Esophagus squamous epithelium (tissue), 5 donors: ENCODE measurements around the gene COG2. TPM values are rescaled to one million over a fixed set of nuclear protein-coding genes. Genes with fewer than 3 reads are reported as not detected.

Experiments
- DNase-seq: peaks from one replicate; lab custom pipeline; 2025; lab: John Stamatoyannopoulos, UW
- H3K27ac ChIP-seq, 4 donors: fragments of 200-600 bp; sonication (generic); one replicate each; pipeline ENCODE4 v1.5.1; 2016 to 2019; ENCODE audit warnings: mild to moderate bottlenecking in 1 of 4
- H3K27me3 ChIP-seq, 4 donors: fragments of 200-600 bp; sonication (generic); 1 replicate in 3 of 4; 2 replicates in 1 of 4; pipeline versions ENCODE4 v1.5.1 to v1.6.0; 2017 to 2021; ENCODE audit warnings: antibody characterized with exemption in 1 of 4
- H3K36me3 ChIP-seq, 3 donors: fragments of 200-600 bp; sonication (generic); one replicate each; pipeline ENCODE4 v1.5.1; 2016 to 2019
- H3K4me1 ChIP-seq, 3 donors: fragments of 200-600 bp; sonication (generic); one replicate each; pipeline ENCODE4 v1.5.1; 2017 to 2019
- H3K4me3 ChIP-seq, 4 donors: fragments of 200-600 bp; sonication (generic); 1 replicate in 3 of 4; 2 replicates in 1 of 4; pipeline ENCODE4 v1.5.1; 2016 to 2019; ENCODE audit warnings: mild to moderate bottlenecking in 2 of 4, moderate library complexity in 1 of 4
- H3K9me3 ChIP-seq, 3 donors: fragments of 200-600 bp; sonication (generic); one replicate each; pipeline ENCODE4 v1.5.1; 2016 to 2019
- POLR2A ChIP-seq, 4 donors: fragments of 450-650 bp; IDR thresholded peaks; one replicate each; pipeline ENCODE4 v1.6.1; 2017; ENCODE audit warnings: antibody characterized with exemption in 4 of 4, mild to moderate bottlenecking in 4 of 4, moderate library complexity in 3 of 4
- WGBS, 2 donors: methylation state at CpG; one replicate each; pipeline ENCODE4 v1.1.5; 2018; 5-methylcytosine and 5-hydroxymethylcytosine counted together
- intact Hi-C: fragments of 100-400 bp; cut with DNase I; formaldehyde crosslinking; loops from one replicate; pipeline ENCODE4 v1.15.0; 2022
- total RNA-seq, 4 donors: library from RNA; depleted of rRNA; stranded (reverse); fragments of >200 nt; gene quantifications; one replicate each; pipeline ENCODE4 v1.1.0, GENCODE V29; 2016
- TF ChIP-seq, protein P1 (sequence below), 6 experiments: fragments of 450-650 bp in 4 of 6; fragments of 200-600 bp in 2 of 6; sonication (generic) in 2 of 6; IDR thresholded peaks; one replicate each; pipeline ENCODE4 v1.5.1; 2016 to 2019; ENCODE audit warnings: antibody characterized with exemption in 6 of 6, mild to moderate bottlenecking in 4 of 6, moderate library complexity in 4 of 6
- donor health status: DM: yes; HTN: yes; CAD: no.

The COG2 gene
- total RNA-seq, 4 donors from 2014 or later = 12.7 to 27.7 (median 18.5) TPM

DNA sequence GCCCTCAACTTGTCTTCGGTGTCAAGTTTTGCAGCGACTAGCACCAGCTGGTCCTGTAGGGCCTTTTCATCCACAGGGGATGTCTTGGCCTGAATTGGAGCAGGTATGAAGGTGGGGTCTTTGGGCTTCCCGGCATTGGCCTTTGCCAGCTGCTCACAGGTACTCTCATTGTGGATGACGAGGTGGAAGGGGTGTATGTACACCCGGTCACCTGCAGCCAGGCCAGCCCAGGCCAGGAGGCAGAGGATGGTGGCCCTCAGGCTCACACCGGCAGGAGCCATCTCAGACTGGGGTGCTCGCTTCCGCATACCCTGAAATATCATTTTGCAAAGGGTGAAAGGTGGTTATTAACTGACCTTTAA is 68.2 kb downstream of the COG2 start:
- TF ChIP-seq POLR2A (IDR thresholded peaks at IDR 0.05) = no peak
- intact Hi-C loops = no loop called here
- no peaks in the 10 kb centered on the region for H3K36me3 ChIP-seq
- H3K9me3 ChIP-seq = no peaks in the 10 kb centered on the region
- H3K27ac ChIP-seq = no peak overlapping the region
- no peak for DNase-seq
- WGBS, 2 donors = 76 to 95% methylated on average over 4 to 6 of the region's 8 CpGs
- H3K27me3 ChIP-seq = peaks cover 0 to 11% (median 0%) of the 10 kb centered on the region in 4 donors
- H3K4me3 ChIP-seq = no peak overlapping the region
- peaks cover 0 to 13% (median 3%) of the 10 kb centered on the region in 3 donors for H3K4me1 ChIP-seq

DNA sequence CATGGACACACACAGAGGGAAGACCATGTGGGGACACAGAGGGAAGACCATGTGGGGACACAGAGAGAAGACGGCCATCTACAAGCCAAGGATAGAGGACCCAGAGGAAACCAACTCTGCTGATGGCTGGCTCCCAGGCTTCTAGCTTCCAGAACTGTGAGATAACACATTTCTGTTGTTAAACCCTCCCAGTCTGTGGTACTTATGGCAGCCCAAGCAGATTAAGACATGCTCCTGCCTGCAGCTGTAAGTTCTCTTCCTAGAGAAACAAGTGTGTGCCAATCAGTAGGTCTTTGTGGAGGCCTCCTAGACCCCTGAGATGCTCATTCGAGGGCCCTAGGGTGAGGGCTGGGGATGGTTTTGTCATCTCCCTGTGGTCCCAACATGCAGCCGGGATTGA is 69.0 kb downstream of the COG2 start:
- Histone ChIP-seq H3K27me3 (peaks cover 0 to 11% (median 0%) of the 10 kb centered on the region in 4 donors), H3K27ac (no peak overlapping the region), H3K4me1 (peaks cover 0 to 13% (median 3%) of the 10 kb centered on the region in 3 donors), H3K9me3 (no peaks in the 10 kb centered on the region), H3K36me3 (no peaks in the 10 kb centered on the region), H3K4me3 (no peak overlapping the region)
- no peak for TF ChIP-seq POLR2A (IDR thresholded peaks at IDR 0.05)
- TF ChIP-seq, protein P1, sequence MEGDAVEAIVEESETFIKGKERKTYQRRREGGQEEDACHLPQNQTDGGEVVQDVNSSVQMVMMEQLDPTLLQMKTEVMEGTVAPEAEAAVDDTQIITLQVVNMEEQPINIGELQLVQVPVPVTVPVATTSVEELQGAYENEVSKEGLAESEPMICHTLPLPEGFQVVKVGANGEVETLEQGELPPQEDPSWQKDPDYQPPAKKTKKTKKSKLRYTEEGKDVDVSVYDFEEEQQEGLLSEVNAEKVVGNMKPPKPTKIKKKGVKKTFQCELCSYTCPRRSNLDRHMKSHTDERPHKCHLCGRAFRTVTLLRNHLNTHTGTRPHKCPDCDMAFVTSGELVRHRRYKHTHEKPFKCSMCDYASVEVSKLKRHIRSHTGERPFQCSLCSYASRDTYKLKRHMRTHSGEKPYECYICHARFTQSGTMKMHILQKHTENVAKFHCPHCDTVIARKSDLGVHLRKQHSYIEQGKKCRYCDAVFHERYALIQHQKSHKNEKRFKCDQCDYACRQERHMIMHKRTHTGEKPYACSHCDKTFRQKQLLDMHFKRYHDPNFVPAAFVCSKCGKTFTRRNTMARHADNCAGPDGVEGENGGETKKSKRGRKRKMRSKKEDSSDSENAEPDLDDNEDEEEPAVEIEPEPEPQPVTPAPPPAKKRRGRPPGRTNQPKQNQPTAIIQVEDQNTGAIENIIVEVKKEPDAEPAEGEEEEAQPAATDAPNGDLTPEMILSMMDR (IDR thresholded peaks at IDR 0.05) = no peak
- DNase-seq = no peak
- WGBS, 2 donors = 61 to 87% methylated on average over 3 of the region's 3 CpGs
- intact Hi-C loops = no loop called here

DNA sequence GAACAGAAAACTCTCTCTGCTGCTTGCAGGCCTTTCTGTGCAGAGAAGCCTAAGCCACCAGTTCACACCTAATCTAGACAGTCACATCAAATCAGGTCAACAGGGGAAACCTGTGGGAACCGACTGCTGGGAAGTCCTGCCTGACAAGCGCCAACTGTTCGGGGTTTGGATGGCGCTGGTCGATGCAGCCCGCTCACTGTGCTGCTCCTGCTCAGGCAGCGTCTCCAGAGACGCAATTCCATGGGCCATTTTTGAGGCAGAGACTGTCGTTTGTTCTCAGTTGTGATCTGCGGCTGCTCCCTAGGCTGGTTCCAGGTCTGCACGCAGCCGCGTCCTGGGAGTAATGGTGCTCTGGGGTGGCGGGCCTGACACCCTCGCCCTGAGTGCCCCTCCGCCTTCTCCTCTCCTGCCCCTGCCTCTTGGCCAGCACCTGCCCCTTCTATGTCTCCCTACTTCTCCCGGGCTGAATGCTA is 70.2 kb downstream of the COG2 start:
- Histone ChIP-seq H3K4me1 (peaks cover 0 to 13% (median 3%) of the 10 kb centered on the region in 3 donors), H3K4me3 (no peak overlapping the region), H3K27me3 (peaks cover 0 to 8% (median 0%) of the 10 kb centered on the region in 4 donors), H3K36me3 (no peaks in the 10 kb centered on the region), H3K9me3 (no peaks in the 10 kb centered on the region), H3K27ac (no peak overlapping the region)
- intact Hi-C loops = no loop called here
- TF ChIP-seq, protein P1 (IDR thresholded peaks at IDR 0.05) = no peak
- no peak for TF ChIP-seq POLR2A (IDR thresholded peaks at IDR 0.05)
- no peak for DNase-seq
- 90 to 97% methylated on average over 7 to 10 of the region's 17 CpGs for WGBS, 2 donors

DNA sequence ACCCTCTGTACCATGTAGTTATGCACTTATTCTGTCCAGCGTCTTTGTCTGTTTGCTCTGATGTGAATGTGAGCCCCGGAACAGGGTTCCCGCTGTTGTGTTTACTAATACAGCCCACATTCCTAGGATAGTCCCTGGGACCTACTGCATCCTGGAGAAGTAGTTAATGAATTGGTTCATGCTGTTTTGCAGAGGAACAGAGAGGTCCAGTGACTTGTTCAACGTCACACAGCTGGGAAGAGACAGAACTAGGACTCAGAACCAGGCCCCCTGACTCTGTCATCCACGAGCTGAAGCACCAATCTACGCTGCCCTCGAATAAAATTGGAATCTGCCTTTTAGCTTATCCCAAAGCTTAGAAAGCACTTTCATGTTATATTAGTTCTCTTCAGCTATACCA is 70.9 kb downstream of the COG2 start:
- H3K4me1 ChIP-seq = peaks cover 0 to 13% (median 3%) of the 10 kb centered on the region in 3 donors
- no peak for DNase-seq
- H3K9me3 ChIP-seq = no peaks in the 10 kb centered on the region
- intact Hi-C loops = no loop called here
- no peak overlapping the region for H3K4me3 ChIP-seq
- H3K27ac ChIP-seq = no peak overlapping the region
- H3K36me3 ChIP-seq = no peaks in the 10 kb centered on the region
- H3K27me3 ChIP-seq = peaks cover 0 to 4% (median 0%) of the 10 kb centered on the region in 4 donors
- WGBS, 2 donors = 73 to 81% methylated on average over 7 of the region's 7 CpGs
- TF ChIP-seq POLR2A (IDR thresholded peaks at IDR 0.05) = no peak
- TF ChIP-seq, protein P1 (IDR thresholded peaks at IDR 0.05) = no peak

DNA sequence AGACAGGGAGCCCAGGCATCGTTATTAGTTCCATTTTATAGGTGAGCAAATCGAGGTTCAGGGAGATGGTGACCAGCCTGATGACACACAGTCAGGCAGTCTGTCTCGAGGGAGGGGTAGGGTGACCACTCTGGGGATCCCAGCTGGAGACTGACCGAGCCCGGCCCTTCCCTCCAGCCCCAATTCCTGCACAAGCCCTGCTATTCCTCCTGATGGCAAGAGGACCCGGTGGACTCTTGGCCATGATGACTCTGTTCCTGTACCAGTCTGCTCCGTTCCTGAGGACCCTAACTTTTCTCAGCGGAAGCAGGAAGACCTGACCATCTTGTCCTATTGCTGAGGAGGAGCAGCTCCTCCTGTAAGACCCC is 71.2 kb downstream of the COG2 start:
- intact Hi-C loops = no loop called here
- 59 to 78% methylated on average over 5 of the region's 8 CpGs for WGBS, 2 donors
- Histone ChIP-seq H3K4me1 (peaks cover 0 to 13% (median 3%) of the 10 kb centered on the region in 3 donors), H3K27me3 (peaks cover 0 to 4% (median 0%) of the 10 kb centered on the region in 4 donors), H3K27ac (peak overlapping the region in 2 of 4 donors; percentile 34 to 39), H3K9me3 (no peaks in the 10 kb centered on the region), H3K4me3 (peak overlapping the region in 2 of 4 donors; percentile 11 to 41), H3K36me3 (no peaks in the 10 kb centered on the region)
- TF ChIP-seq, protein P1 (IDR thresholded peaks at IDR 0.05) = no peak
- TF ChIP-seq POLR2A (IDR thresholded peaks at IDR 0.05) = no peak
- DNase-seq = no peak
